CD8-positive, alpha-beta memory T cell (primary cell): ENCODE measurements around the gene TBC1D2B. TPM values are rescaled to one million over a fixed set of nuclear protein-coding genes. Genes with fewer than 3 reads are reported as not detected.
"Not testable (repeated sequence)": the region's sequence is repeated elsewhere in the genome, so short reads cannot be mapped to it uniquely, and the experiment has no call there.

Experiments
- CTCF ChIA-PET: fragments of 350-600 bp; sonication (Branson Sonifier 250); formaldehyde crosslinking; loops from one replicate; lab custom pipeline; 2021; ENCODE audit warnings: antibody characterized with exemption; lab: Charles Lee
- POLR2A ChIA-PET: fragments of 350-600 bp; sonication (Branson Sonifier 250); formaldehyde crosslinking; loops from one replicate; lab custom pipeline; 2021; ENCODE audit warnings: antibody characterized with exemption; lab: Charles Lee
- DNase-seq, 5 donors: peaks; one replicate each; pipeline versions ENCODE4 v3.0.0 to v3.0.0-alpha.2; 2020 to 2022; ENCODE audit warnings: mixed read lengths in 1 of 5
- H3K27ac ChIP-seq: one replicate; pipeline ENCODE4 v1.7.0; 2013; ENCODE audit warnings: low read depth, mild to moderate bottlenecking, low read length, moderate library complexity
- H3K27me3 ChIP-seq: 2 replicates; pipeline ENCODE4 v1.7.0; 2013; ENCODE audit warnings: low read length, mild to moderate bottlenecking; ENCODE audit not compliant: insufficient read depth, poor library complexity, severe bottlenecking
- H3K36me3 ChIP-seq: 2 replicates; pipeline ENCODE4 v1.7.0; 2013; ENCODE audit warnings: mild to moderate bottlenecking, low read length, moderate library complexity; ENCODE audit not compliant: insufficient read depth
- H3K4me1 ChIP-seq: 2 replicates; pipeline ENCODE4 v1.7.0; 2013; ENCODE audit warnings: mild to moderate bottlenecking, low read length, moderate library complexity; ENCODE audit not compliant: insufficient read depth
- H3K4me3 ChIP-seq: 2 replicates; pipeline ENCODE4 v1.7.0; 2013; ENCODE audit warnings: mild to moderate bottlenecking, low read length
- H3K9me3 ChIP-seq: 2 replicates; pipeline ENCODE4 v1.7.0; 2013; ENCODE audit warnings: mild to moderate bottlenecking, low read length
- H3K27ac Mint-ChIP-seq, 8 donors: one replicate each; pipeline ENCODE4 v1.8.0; 2020 to 2021; ENCODE audit warnings: mixed read lengths in 8 of 8, mild to moderate bottlenecking in 6 of 8, inconsistent platforms in 3 of 8, moderate library complexity in 3 of 8
- H3K27me3 Mint-ChIP-seq, 2 donors: one replicate each; pipeline ENCODE4 v1.8.0; 2020 to 2021; ENCODE audit warnings: mixed read lengths in 2 of 2, mild to moderate bottlenecking in 1 of 2, moderate library complexity in 1 of 2
- H3K36me3 Mint-ChIP-seq, 3 donors: one replicate each; pipeline ENCODE4 v1.8.0; 2020 to 2021; ENCODE audit warnings: mixed read lengths in 3 of 3, inconsistent platforms in 1 of 3, mild to moderate bottlenecking in 1 of 3
- H3K4me1 Mint-ChIP-seq, 3 donors: one replicate each; pipeline ENCODE4 v1.8.0; 2020 to 2021; ENCODE audit warnings: mixed read lengths in 3 of 3, inconsistent platforms in 1 of 3, mild to moderate bottlenecking in 1 of 3
- H3K4me3 Mint-ChIP-seq, 7 donors: one replicate each; pipeline ENCODE4 v1.8.0; 2020 to 2021; ENCODE audit warnings: mixed read lengths in 7 of 7, mild to moderate bottlenecking in 6 of 7, moderate library complexity in 4 of 7, inconsistent platforms in 2 of 7
- H3K9me3 Mint-ChIP-seq, 5 donors: one replicate each; pipeline ENCODE4 v1.8.0; 2020 to 2022; ENCODE audit warnings: mixed read lengths in 5 of 5, mild to moderate bottlenecking in 3 of 5, moderate library complexity in 2 of 5, inconsistent platforms in 1 of 5
- polyA plus RNA-seq: library from polyadenylated mRNA; unstranded; fragments of 300-500 nt; fragmentation: Illumina TruSeq; gene quantifications from one replicate; pipeline ENCODE4 v1.2.3, GENCODE V29; 2021
- total RNA-seq, 2 experiments: library from RNA; stranded (reverse); gene quantifications; one replicate each; pipeline ENCODE4 v1.2.3, GENCODE V29; 2021

TBC1D2B gene
- total and polyA plus RNA-seq, 3 experiments from 2014 or later: 26.4 to 41.1 (median 40.1) TPM

GRCh38 chr15:77993970-77994693 lies 83.4 kb downstream of the TBC1D2B start:
- peak in 1 of 5 donors; percentile 21 for DNase-seq
- H3K27me3 Mint-ChIP-seq, H3K4me3 Mint-ChIP-seq, H3K9me3 ChIP-seq, H3K4me3 ChIP-seq, H3K27me3 ChIP-seq, H3K36me3 ChIP-seq, H3K9me3 Mint-ChIP-seq, H3K27ac ChIP-seq, POLR2A ChIA-PET: not testable (repeated sequence)
- CTCF ChIA-PET: interaction anchor here (1.5 kb wide), 1 partner anchor 114 kb away, joined by 4 read pairs; no protein-coding TSS in a partner anchor
- H3K27ac Mint-ChIP-seq: peak overlapping the region in 6 of 8 donors; percentile 29 to 66 (median 56)
- peaks cover 0 to 54% (median 3%) of the 10 kb centered on the region in 3 donors for H3K36me3 Mint-ChIP-seq
- H3K4me1 ChIP-seq: peaks cover 12% of the 10 kb centered on the region
- H3K4me1 Mint-ChIP-seq: peaks cover 10 to 25% (median 13%) of the 10 kb centered on the region in 3 donors

- no peaks in the 10 kb centered on the region for H3K36me3 ChIP-seq
- H3K27me3 Mint-ChIP-seq: peaks cover 0 to 4% of the 10 kb centered on the region in 2 donors
- H3K4me3 Mint-ChIP-seq: peak overlapping the region in 1 of 7 donors; percentile 32
- H3K36me3 Mint-ChIP-seq: peaks cover 0 to 47% (median 3%) of the 10 kb centered on the region in 3 donors
- ChIA-PET CTCF (interaction anchor here (1.5 to 1.6 kb wide), 2 partner anchors 34 to 115 kb away, joined by 4 read pairs; no protein-coding TSS in a partner anchor), POLR2A (no interaction called here)
- H3K27ac ChIP-seq: no peak overlapping the region
- no peaks in the 10 kb centered on the region for H3K9me3 Mint-ChIP-seq
- no peaks in the 10 kb centered on the region for H3K27me3 ChIP-seq
- no peaks in the 10 kb centered on the region for H3K9me3 ChIP-seq
- H3K4me1 ChIP-seq: peaks cover 12% of the 10 kb centered on the region
- no peak for DNase-seq
- no peak overlapping the region for H3K4me3 ChIP-seq
- H3K4me1 Mint-ChIP-seq: peaks cover 15 to 28% (median 16%) of the 10 kb centered on the region in 3 donors
- peak overlapping the region; percentile 4 to 83 (median 58) for H3K27ac Mint-ChIP-seq
Observed at GRCh38 chr15:77993374-77993911, 84.1 kb downstream of the TBC1D2B start.

- peaks cover 0 to 39% (median 3%) of the 10 kb centered on the region in 3 donors for H3K36me3 Mint-ChIP-seq
- no peaks in the 10 kb centered on the region for H3K9me3 Mint-ChIP-seq
- Histone ChIP-seq H3K27ac (no peak overlapping the region), H3K9me3 (no peaks in the 10 kb centered on the region), H3K27me3 (no peaks in the 10 kb centered on the region), H3K4me3 (no peak overlapping the region), H3K36me3 (no peaks in the 10 kb centered on the region), H3K4me1 (peaks cover 12% of the 10 kb centered on the region)
- H3K27ac Mint-ChIP-seq: peak overlapping the region in 5 of 8 donors; percentile 4 to 83 (median 63)
- CTCF ChIA-PET: interaction anchor here (1.5 to 1.6 kb wide), 2 partner anchors 33 to 116 kb away, joined by 4 read pairs; no protein-coding TSS in a partner anchor
- no peak overlapping the region for H3K4me3 Mint-ChIP-seq
- POLR2A ChIA-PET: no interaction called here
- H3K4me1 Mint-ChIP-seq: peaks cover 15 to 28% (median 16%) of the 10 kb centered on the region in 3 donors
- H3K27me3 Mint-ChIP-seq: peaks cover 0 to 5% of the 10 kb centered on the region in 2 donors
- DNase-seq: no peak
Observed at GRCh38 chr15:77992356-77993222, 84.9 kb downstream of the TBC1D2B start.

- H3K27ac Mint-ChIP-seq: peak overlapping the region in 4 of 8 donors; percentile 15 to 97 (median 43)
- CTCF ChIA-PET: interaction anchor here (1.6 kb wide), 1 partner anchor 32 kb away, joined by 4 read pairs; no protein-coding TSS in a partner anchor
- H3K9me3 Mint-ChIP-seq, POLR2A ChIA-PET, H3K27me3 ChIP-seq, H3K36me3 ChIP-seq, DNase-seq, H3K4me3 Mint-ChIP-seq, H3K9me3 ChIP-seq, H3K27ac ChIP-seq, H3K27me3 Mint-ChIP-seq, H3K4me3 ChIP-seq: not testable (repeated sequence)
- peaks cover 12% of the 10 kb centered on the region for H3K4me1 ChIP-seq
- H3K36me3 Mint-ChIP-seq: peaks cover 0 to 30% (median 3%) of the 10 kb centered on the region in 3 donors
- H3K4me1 Mint-ChIP-seq: peaks cover 15 to 28% (median 16%) of the 10 kb centered on the region in 3 donors
Observed at GRCh38 chr15:77991658-77992201, 85.8 kb downstream of the TBC1D2B start.

- peaks cover 0 to 24% (median 0%) of the 10 kb centered on the region in 3 donors for H3K36me3 Mint-ChIP-seq
- no peak for DNase-seq
- Histone ChIP-seq H3K36me3 (no peaks in the 10 kb centered on the region), H3K27ac (no peak overlapping the region), H3K4me1 (peaks cover 12% of the 10 kb centered on the region), H3K9me3 (no peaks in the 10 kb centered on the region), H3K27me3 (no peaks in the 10 kb centered on the region), H3K4me3 (no peak overlapping the region)
- peak overlapping the region in 1 of 8 donors; percentile 29 for H3K27ac Mint-ChIP-seq
- peaks cover 15 to 28% (median 16%) of the 10 kb centered on the region in 3 donors for H3K4me1 Mint-ChIP-seq
- ChIA-PET CTCF (no interaction called here), POLR2A (no interaction called here)
- no peak overlapping the region for H3K4me3 Mint-ChIP-seq
- peaks cover 0 to 5% of the 10 kb centered on the region in 2 donors for H3K27me3 Mint-ChIP-seq
- no peaks in the 10 kb centered on the region for H3K9me3 Mint-ChIP-seq
Observed at GRCh38 chr15:77991029-77991406, 86.5 kb downstream of the TBC1D2B start.

- Histone ChIP-seq H3K4me3 (no peak overlapping the region), H3K27ac (no peak overlapping the region), H3K4me1 (peaks cover 12% of the 10 kb centered on the region), H3K27me3 (no peaks in the 10 kb centered on the region), H3K36me3 (no peaks in the 10 kb centered on the region), H3K9me3 (no peaks in the 10 kb centered on the region)
- no peak overlapping the region for H3K27ac Mint-ChIP-seq
- POLR2A ChIA-PET: no interaction called here
- H3K9me3 Mint-ChIP-seq: no peaks in the 10 kb centered on the region
- H3K27me3 Mint-ChIP-seq: peaks cover 0 to 5% of the 10 kb centered on the region in 2 donors
- DNase-seq: no peak
- H3K4me1 Mint-ChIP-seq: peaks cover 15 to 28% (median 16%) of the 10 kb centered on the region in 3 donors
- peak overlapping the region in 1 of 7 donors; percentile 15 for H3K4me3 Mint-ChIP-seq
- CTCF ChIA-PET: interaction anchor here (1.1 kb wide), 1 partner anchor 119 kb away, joined by 6 read pairs; no protein-coding TSS in a partner anchor
- peaks cover 0 to 17% (median 0%) of the 10 kb centered on the region in 3 donors for H3K36me3 Mint-ChIP-seq
Observed at GRCh38 chr15:77989296-77990143, 88.0 kb downstream of the TBC1D2B start.
